H9 (cell line): ENCODE data around the gene TBC1D19. TPM values are rescaled to one million over a fixed set of nuclear protein-coding genes. Genes with fewer than 3 reads are reported as not detected.

ENCODE experiments used
- DNase-seq: peaks from one replicate; pipeline ENCODE4 v3.0.0-alpha.2; 2017
- H2AFZ ChIP-seq: one replicate; pipeline ENCODE4 v1.6.1; 2013; ENCODE audit warnings: mild to moderate bottlenecking, low read length, control low read depth, moderate library complexity
- H2AK5ac ChIP-seq: 2 replicates; pipeline ENCODE4 v1.6.1; 2013; ENCODE audit warnings: low read length, control low read depth, mixed read lengths; ENCODE audit not compliant: insufficient read length
- H2BK120ac ChIP-seq: one replicate; pipeline ENCODE4 v1.6.1; 2013; ENCODE audit warnings: low read depth, mild to moderate bottlenecking, low read length, control low read depth, inconsistent platforms; ENCODE audit not compliant: poor library complexity, severe bottlenecking
- H2BK12ac ChIP-seq: 2 replicates; pipeline ENCODE4 v1.6.1; 2013; ENCODE audit warnings: low read length, control low read depth, mixed read lengths, low read depth; ENCODE audit not compliant: insufficient read length
- H2BK15ac ChIP-seq: 2 replicates; pipeline ENCODE4 v1.6.1; 2013; ENCODE audit warnings: low read depth, low read length, control low read depth
- H2BK20ac ChIP-seq: one replicate; pipeline ENCODE4 v1.6.1; 2013; ENCODE audit warnings: low read depth, mild to moderate bottlenecking, low read length, control low read depth, inconsistent platforms; ENCODE audit not compliant: poor library complexity, severe bottlenecking
- H2BK5ac ChIP-seq: 2 replicates; pipeline ENCODE4 v1.6.1; 2013; ENCODE audit warnings: low read length, control low read depth, mixed read lengths; ENCODE audit not compliant: insufficient read length
- H3K14ac ChIP-seq: 2 replicates; pipeline ENCODE4 v1.6.1; 2013; ENCODE audit warnings: low read length, control low read depth; ENCODE audit not compliant: insufficient read depth
- H3K18ac ChIP-seq: 2 replicates; pipeline ENCODE4 v1.6.1; 2013; ENCODE audit warnings: low read depth, mild to moderate bottlenecking, mixed read lengths, low read length, control low read depth; ENCODE audit not compliant: insufficient read length
- H3K23ac ChIP-seq: 2 replicates; pipeline ENCODE4 v1.6.1; 2013; ENCODE audit warnings: low read length, control low read depth, mixed read lengths, low read depth; ENCODE audit not compliant: insufficient read length
- H3K23me2 ChIP-seq: 2 replicates; pipeline ENCODE4 v1.6.1; 2013; ENCODE audit warnings: low read depth, mild to moderate bottlenecking, mixed read lengths, low read length, control low read depth; ENCODE audit not compliant: insufficient read length, poor library complexity, severe bottlenecking
- H3K27ac ChIP-seq: 2 replicates; pipeline ENCODE4 v1.5.1; 2013; ENCODE audit warnings: low read length, control low read depth, mixed read lengths, low read depth; ENCODE audit not compliant: insufficient read length
- H3K27me3 ChIP-seq: 2 replicates; pipeline ENCODE4 v1.6.1; 2013; ENCODE audit warnings: low read length, control low read depth, inconsistent platforms; ENCODE audit not compliant: insufficient read depth
- H3K4ac ChIP-seq: 2 replicates; pipeline ENCODE4 v1.6.1; 2013; ENCODE audit warnings: low read depth, mild to moderate bottlenecking, control low read depth, inconsistent platforms, low read length, moderate library complexity
- H3K4me1 ChIP-seq: 2 replicates; pipeline ENCODE4 v1.6.1; 2013; ENCODE audit warnings: low read length, control low read depth, inconsistent platforms; ENCODE audit not compliant: insufficient read depth
- H3K4me2 ChIP-seq: 2 replicates; pipeline ENCODE4 v1.6.1; 2013; ENCODE audit warnings: low read length, control low read depth, mixed read lengths; ENCODE audit not compliant: insufficient read length, insufficient read depth
- H3K56ac ChIP-seq: 2 replicates; pipeline ENCODE4 v1.6.1; 2013; ENCODE audit warnings: low read depth, mild to moderate bottlenecking, mixed read lengths, low read length, control low read depth; ENCODE audit not compliant: insufficient read length
- H3K79me1 ChIP-seq: 2 replicates; pipeline ENCODE4 v1.6.1; 2013; ENCODE audit warnings: low read depth, mild to moderate bottlenecking, moderate library complexity, low read length, control low read depth, inconsistent platforms; ENCODE audit not compliant: insufficient read depth, poor library complexity, severe bottlenecking
- H3K79me2 ChIP-seq: 2 replicates; pipeline ENCODE4 v1.6.1; 2013; ENCODE audit warnings: low read length, control low read depth, inconsistent platforms; ENCODE audit not compliant: insufficient read depth
- H3K9ac ChIP-seq: 2 replicates; pipeline ENCODE4 v1.6.1; 2013; ENCODE audit warnings: low read length, control low read depth, mixed read lengths; ENCODE audit not compliant: insufficient read length; ENCODE audit errors: extremely low read depth
- H3K9me3 ChIP-seq: one replicate; pipeline ENCODE4 v1.6.1; 2013; ENCODE audit warnings: low read depth, low read length, inconsistent platforms; ENCODE audit not compliant: control insufficient read depth
- H3T11ph ChIP-seq: one replicate; pipeline ENCODE4 v1.6.1; 2013; ENCODE audit warnings: mild to moderate bottlenecking, low read length, control low read depth, inconsistent platforms
- H4K20me1 ChIP-seq: one replicate; pipeline ENCODE4 v1.6.1; 2013; ENCODE audit not compliant: control insufficient read depth, insufficient read length, insufficient read depth
- H4K5ac ChIP-seq: 2 replicates; pipeline ENCODE4 v1.6.1; 2013; ENCODE audit warnings: low read depth, mild to moderate bottlenecking, mixed read lengths, low read length, control low read depth; ENCODE audit not compliant: insufficient read length
- H4K8ac ChIP-seq: replicated peaks from 2 replicates; pipeline ENCODE4 v1.6.1; 2013; ENCODE audit warnings: low read length, control low read depth, mixed read lengths, low read depth; ENCODE audit not compliant: insufficient read length
- H4K91ac ChIP-seq: 2 replicates; pipeline ENCODE4 v1.6.1; 2013; ENCODE audit warnings: low read depth, mild to moderate bottlenecking, moderate library complexity, mixed read lengths, low read length, control low read depth; ENCODE audit not compliant: insufficient read length
- H3K27ac Mint-ChIP-seq, 3 experiments: 2 replicates in 2 of 3; 3 replicates in 1 of 3; pipeline ENCODE4 v1.8.0; 2020 to 2021; ENCODE audit warnings: mixed read lengths in 3 of 3, mild to moderate bottlenecking in 1 of 3, moderate library complexity in 1 of 3
- H3K27me3 Mint-ChIP-seq: 2 replicates; pipeline ENCODE4 v1.8.0; 2021; ENCODE audit warnings: low read depth, mild to moderate bottlenecking, moderate library complexity, mixed read lengths
- H3K36me3 Mint-ChIP-seq, 3 experiments: 2 replicates in 2 of 3; 3 replicates in 1 of 3; pipeline ENCODE4 v1.8.0; 2020 to 2021; ENCODE audit warnings: low read depth in 3 of 3, mixed read lengths in 3 of 3; ENCODE audit not compliant: insufficient read depth in 1 of 3
- H3K4me1 Mint-ChIP-seq, 2 experiments: 2 replicates each; pipeline ENCODE4 v1.8.0; 2020; ENCODE audit warnings: mixed read lengths in 2 of 2
- H3K4me3 Mint-ChIP-seq, 2 experiments: 2 replicates in 1 of 2; 3 replicates in 1 of 2; pipeline ENCODE4 v1.8.0; 2020 to 2021; ENCODE audit warnings: mild to moderate bottlenecking in 2 of 2, mixed read lengths in 2 of 2, moderate library complexity in 1 of 2
- H3K9me3 Mint-ChIP-seq, 2 experiments: 2 replicates in 1 of 2; 3 replicates in 1 of 2; pipeline ENCODE4 v1.8.0; 2020; ENCODE audit warnings: mild to moderate bottlenecking in 2 of 2, mixed read lengths in 2 of 2, moderate library complexity in 1 of 2
- WGBS: extraction: QIAGEN DNeasy Blood & Tissue Kit; methylation state at CpG from one replicate; pipeline ENCODE4 v1.1.7; 2013; ENCODE audit warnings: missing lambda C conversion rate, low lambda C conversion rate, mixed read lengths; ENCODE audit not compliant: insufficient read length; ENCODE audit errors: extremely low coverage; 5-methylcytosine and 5-hydroxymethylcytosine counted together
- total RNA-seq: library from RNA; stranded (reverse); gene quantifications from 2 replicates; pipeline ENCODE4 v1.2.1, GENCODE V29; 2021
- TF ChIP-seq, protein P1 (sequence below): fragments of 200-600 bp; sonication (generic); conservative IDR thresholded peaks from 3 replicates; pipeline ENCODE4 v1.8.0; 2021; ENCODE audit warnings: antibody characterized with exemption, mild to moderate bottlenecking

TBC1D19 gene
- total RNA-seq, 1 experiment from 2014 or later: 3.2 TPM

DNA sequence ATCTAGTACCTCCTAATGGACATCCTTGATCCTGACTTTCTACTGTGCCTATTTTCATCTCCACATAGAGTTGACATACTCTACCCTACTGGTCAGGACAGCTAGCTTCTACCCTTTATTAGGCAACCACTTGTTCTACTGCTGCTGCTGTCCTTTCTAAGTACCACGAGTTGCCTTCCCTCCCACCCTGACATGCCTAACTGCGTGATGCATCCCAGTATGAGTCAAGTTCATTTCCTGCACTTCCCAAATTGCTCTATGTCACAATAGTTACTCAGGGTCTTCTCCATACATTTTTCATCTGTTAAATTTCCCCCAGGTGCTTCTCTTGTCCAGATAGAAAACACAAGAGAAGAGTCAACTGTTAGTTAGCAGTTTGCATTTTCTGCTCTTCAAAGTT lies 133.4 kb downstream of the TBC1D19 start:
- no peaks in the 10 kb centered on the region for H3K79me1 ChIP-seq
- H2BK5ac ChIP-seq: no peak overlapping the region
- no peaks in the 10 kb centered on the region for H3K9me3 Mint-ChIP-seq
- no peak overlapping the region for H2BK120ac ChIP-seq
- no peak overlapping the region for H3K4me2 ChIP-seq
- no peak overlapping the region; a peak in 1 of 7 replicates for H3K27ac Mint-ChIP-seq
- H4K91ac ChIP-seq: no peak overlapping the region
- H2AK5ac ChIP-seq: no peak overlapping the region
- H3K9ac ChIP-seq: no peak overlapping the region
- no peak overlapping the region for H3K56ac ChIP-seq
- no peaks in the 10 kb centered on the region for H3K36me3 Mint-ChIP-seq
- no CpG with 5 or more reads among the region's 2 CpGs for WGBS
- H3K9me3 ChIP-seq: no peaks in the 10 kb centered on the region
- H3K79me2 ChIP-seq: no peaks in the 10 kb centered on the region
- H3T11ph ChIP-seq: no peak overlapping the region
- H2BK20ac ChIP-seq: no peak overlapping the region
- H3K4me3 Mint-ChIP-seq: no peak overlapping the region
- no peak overlapping the region for H3K23ac ChIP-seq
- no peaks in the 10 kb centered on the region for H3K27me3 ChIP-seq
- no peaks in the 10 kb centered on the region for H3K4me1 Mint-ChIP-seq
- H3K18ac ChIP-seq: no peak overlapping the region
- H4K20me1 ChIP-seq: no peaks in the 10 kb centered on the region
- TF ChIP-seq, protein P1, sequence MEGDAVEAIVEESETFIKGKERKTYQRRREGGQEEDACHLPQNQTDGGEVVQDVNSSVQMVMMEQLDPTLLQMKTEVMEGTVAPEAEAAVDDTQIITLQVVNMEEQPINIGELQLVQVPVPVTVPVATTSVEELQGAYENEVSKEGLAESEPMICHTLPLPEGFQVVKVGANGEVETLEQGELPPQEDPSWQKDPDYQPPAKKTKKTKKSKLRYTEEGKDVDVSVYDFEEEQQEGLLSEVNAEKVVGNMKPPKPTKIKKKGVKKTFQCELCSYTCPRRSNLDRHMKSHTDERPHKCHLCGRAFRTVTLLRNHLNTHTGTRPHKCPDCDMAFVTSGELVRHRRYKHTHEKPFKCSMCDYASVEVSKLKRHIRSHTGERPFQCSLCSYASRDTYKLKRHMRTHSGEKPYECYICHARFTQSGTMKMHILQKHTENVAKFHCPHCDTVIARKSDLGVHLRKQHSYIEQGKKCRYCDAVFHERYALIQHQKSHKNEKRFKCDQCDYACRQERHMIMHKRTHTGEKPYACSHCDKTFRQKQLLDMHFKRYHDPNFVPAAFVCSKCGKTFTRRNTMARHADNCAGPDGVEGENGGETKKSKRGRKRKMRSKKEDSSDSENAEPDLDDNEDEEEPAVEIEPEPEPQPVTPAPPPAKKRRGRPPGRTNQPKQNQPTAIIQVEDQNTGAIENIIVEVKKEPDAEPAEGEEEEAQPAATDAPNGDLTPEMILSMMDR: no peak
- no peak overlapping the region for H4K5ac ChIP-seq
- H3K4me1 ChIP-seq: no peaks in the 10 kb centered on the region
- no peak overlapping the region for H3K14ac ChIP-seq
- no peak overlapping the region for H4K8ac ChIP-seq
- no peaks in the 10 kb centered on the region for H3K27me3 Mint-ChIP-seq
- no peak overlapping the region for H3K27ac ChIP-seq
- H2BK12ac ChIP-seq: no peak overlapping the region
- no peak overlapping the region for H2BK15ac ChIP-seq
- H3K23me2 ChIP-seq: no peaks in the 10 kb centered on the region
- no peak for DNase-seq
- H3K4ac ChIP-seq: no peak overlapping the region
- H2AFZ ChIP-seq: no peak overlapping the region
